GM12872 (cell line): Measurements from ENCODE around the gene FLNC.

Source experiments
- CTCF ChIP-seq: IDR thresholded peaks from 3 replicates; pipeline ENCODE4 v1.5.1; 2011; ENCODE audit warnings: low read depth, mild to moderate bottlenecking, low read length, moderate library complexity; ENCODE audit not compliant: insufficient read depth

Gene FLNC

GRCh38 chr7:128830231-128831177 is at the start of gene FLNC:
Gene FLNC, plus strand, starts transcription at chr7:128830406. Its CDS starts 232 bp downstream, at chr7:128830638.
- no peak for TF ChIP-seq CTCF

GRCh38 chr7:128781126-128781525 is 49.1 kb upstream of the FLNC start:
- no peak for TF ChIP-seq CTCF

- TF ChIP-seq CTCF, result no peak
Observed at GRCh38 chr7:128781851-128782250, 48.4 kb upstream of the FLNC start.

- no peak for TF ChIP-seq CTCF
Observed at GRCh38 chr7:128783143-128783861, 46.9 kb upstream of the FLNC start.

GRCh38 chr7:128785738-128786137 is 44.5 kb upstream of the FLNC start:
- no peak for TF ChIP-seq CTCF

- TF ChIP-seq CTCF, result no peak
Observed at GRCh38 chr7:128788446-128789412, 41.5 kb upstream of the FLNC start.
